HepG2 (cell line): ENCODE data around the gene NME2. TPM values are rescaled to one million over a fixed set of nuclear protein-coding genes. Genes with fewer than 3 reads are reported as not detected.

Experiments used
- HOXA3 ChIP-seq: sonication (generic); formaldehyde crosslinking; IDR thresholded peaks from 2 replicates; pipeline ENCODE4 v1.5.0; 2020; ENCODE audit warnings: missing genetic modification reagents
- KDM4B ChIP-seq: sonication (generic); formaldehyde crosslinking; IDR thresholded peaks from 2 replicates; pipeline ENCODE4 v1.4.0; 2020; ENCODE audit warnings: missing genetic modification reagents
- LCORL ChIP-seq, 2 experiments: fragments of 450-650 bp in 1 of 2; sonication (generic) in 1 of 2; formaldehyde crosslinking in 1 of 2; IDR thresholded peaks; 2 replicates each; pipeline versions ENCODE4 v1.5.0 to v1.6.1; 2017 to 2020; ENCODE audit warnings: antibody characterized with exemption in 1 of 2, missing genetic modification reagents in 1 of 2
- MIER3 ChIP-seq: IDR thresholded peaks from 2 replicates; pipeline ENCODE4 v1.6.1; 2016; ENCODE audit warnings: missing compliant biosample characterization, borderline replicate concordance
- RERE ChIP-seq: IDR thresholded peaks from 2 replicates; pipeline ENCODE4 v1.6.1; 2016; ENCODE audit warnings: low read depth, missing genetic modification reagents, missing compliant biosample characterization
- THAP8 ChIP-seq: sonication (generic); formaldehyde crosslinking; IDR thresholded peaks from 2 replicates; pipeline ENCODE4 v1.5.1; 2020; ENCODE audit warnings: missing genetic modification reagents, mild to moderate bottlenecking, borderline replicate concordance
- THYN1 ChIP-seq: sonication (generic); formaldehyde crosslinking; IDR thresholded peaks from 2 replicates; pipeline ENCODE4 v1.8.1; 2023; ENCODE audit warnings: low read depth, mild to moderate bottlenecking, moderate library complexity, missing genetic modification reagents, borderline replicate concordance
- ZBTB26 ChIP-seq: IDR thresholded peaks from 2 replicates; pipeline ENCODE4 v1.6.1; 2016; ENCODE audit warnings: missing compliant biosample characterization, missing genetic modification reagents, borderline replicate concordance
- ZNF225 ChIP-seq: sonication (generic); formaldehyde crosslinking; IDR thresholded peaks from 2 replicates; pipeline ENCODE4 v1.4.0; 2020; ENCODE audit warnings: mild to moderate bottlenecking, missing genetic modification reagents
- ZNF350 ChIP-seq: sonication (generic); formaldehyde crosslinking; IDR thresholded peaks from 2 replicates; pipeline ENCODE4 v1.4.0; 2020; ENCODE audit warnings: mild to moderate bottlenecking, low read depth, missing genetic modification reagents, borderline replicate concordance
- ZNF572 ChIP-seq: sonication (generic); formaldehyde crosslinking; IDR thresholded peaks from 2 replicates; pipeline ENCODE4 v1.5.1; 2020; ENCODE audit warnings: mild to moderate bottlenecking, missing genetic modification reagents
- ZNF83 ChIP-seq: sonication (generic); formaldehyde crosslinking; IDR thresholded peaks from 2 replicates; pipeline ENCODE4 v1.4.0; 2020; ENCODE audit warnings: missing genetic modification reagents, mild to moderate bottlenecking, borderline replicate concordance
- polyA plus RNA-seq, 8 experiments: library from polyadenylated mRNA; depleted of rRNA in 3 of 8; stranded (reverse) in 7 of 8; unstranded in 1 of 8; fragments of >200 nt; fragmentation: Illumina TruSeq in 4 of 8; extraction: Trizol in 4 of 8; gene quantifications; 2 replicates each; pipeline versions ENCODE4 v1.2.1 to v1.2.3, GENCODE V29; 2011 to 2016; ENCODE audit warnings: low read depth in 4 of 8, missing spikeins in 1 of 8, mixed read lengths in 1 of 8; ENCODE audit not compliant: insufficient read depth in 1 of 8
- total RNA-seq, 5 experiments: library from RNA; depleted of rRNA; stranded (reverse); fragments of >200 nt; fragmentation: Illumina TruSeq; extraction: Trizol; gene quantifications; 2 replicates each; pipeline ENCODE4 v1.2.3, GENCODE V29; 2016; ENCODE audit warnings: low read depth in 1 of 5
- TF ChIP-seq, protein P1 (sequence below): sonication (generic); formaldehyde crosslinking; IDR thresholded peaks from 2 replicates; pipeline ENCODE4 v1.5.0; 2020; ENCODE audit warnings: mild to moderate bottlenecking, missing genetic modification reagents, borderline replicate concordance

NME2 gene
- total and polyA plus RNA-seq, 2 of the 13 experiments (the other 11 are each of a cell fraction or from before 2014, with no cell fraction given), result 790 to 1,213 TPM

- TF ChIP-seq RERE (CRISPR knock-in tag) (0 out of 2 replicates have a peak, but pooled peaks have one; percentile 12), THYN1 (CRISPR knock-in tag) (no peak), THAP8 (CRISPR knock-in tag) (peak; percentile 83; the same call in 1 of the 2 replicates), KDM4B (CRISPR knock-in tag) (no peak), MIER3 (CRISPR knock-in tag) (peak; percentile 48; the same call in 1 of the 2 replicates), ZNF572 (CRISPR knock-in tag) (0 out of 2 replicates have a peak, but pooled peaks have one; percentile 50), ZNF83 (no peak), ZBTB26 (CRISPR knock-in tag) (0 out of 2 replicates have a peak, but pooled peaks have one; percentile 31), LCORL (IDR thresholded peaks at IDR 0.05) (peak; percentile 70), LCORL (CRISPR knock-in tag; IDR thresholded peaks at IDR 0.05) (no peak; the same call in 1 of the 2 replicates), ZNF225 (CRISPR knock-in tag) (no peak), HOXA3 (CRISPR knock-in tag) (no peak), ZNF350 (no peak)
- TF ChIP-seq, protein P1, sequence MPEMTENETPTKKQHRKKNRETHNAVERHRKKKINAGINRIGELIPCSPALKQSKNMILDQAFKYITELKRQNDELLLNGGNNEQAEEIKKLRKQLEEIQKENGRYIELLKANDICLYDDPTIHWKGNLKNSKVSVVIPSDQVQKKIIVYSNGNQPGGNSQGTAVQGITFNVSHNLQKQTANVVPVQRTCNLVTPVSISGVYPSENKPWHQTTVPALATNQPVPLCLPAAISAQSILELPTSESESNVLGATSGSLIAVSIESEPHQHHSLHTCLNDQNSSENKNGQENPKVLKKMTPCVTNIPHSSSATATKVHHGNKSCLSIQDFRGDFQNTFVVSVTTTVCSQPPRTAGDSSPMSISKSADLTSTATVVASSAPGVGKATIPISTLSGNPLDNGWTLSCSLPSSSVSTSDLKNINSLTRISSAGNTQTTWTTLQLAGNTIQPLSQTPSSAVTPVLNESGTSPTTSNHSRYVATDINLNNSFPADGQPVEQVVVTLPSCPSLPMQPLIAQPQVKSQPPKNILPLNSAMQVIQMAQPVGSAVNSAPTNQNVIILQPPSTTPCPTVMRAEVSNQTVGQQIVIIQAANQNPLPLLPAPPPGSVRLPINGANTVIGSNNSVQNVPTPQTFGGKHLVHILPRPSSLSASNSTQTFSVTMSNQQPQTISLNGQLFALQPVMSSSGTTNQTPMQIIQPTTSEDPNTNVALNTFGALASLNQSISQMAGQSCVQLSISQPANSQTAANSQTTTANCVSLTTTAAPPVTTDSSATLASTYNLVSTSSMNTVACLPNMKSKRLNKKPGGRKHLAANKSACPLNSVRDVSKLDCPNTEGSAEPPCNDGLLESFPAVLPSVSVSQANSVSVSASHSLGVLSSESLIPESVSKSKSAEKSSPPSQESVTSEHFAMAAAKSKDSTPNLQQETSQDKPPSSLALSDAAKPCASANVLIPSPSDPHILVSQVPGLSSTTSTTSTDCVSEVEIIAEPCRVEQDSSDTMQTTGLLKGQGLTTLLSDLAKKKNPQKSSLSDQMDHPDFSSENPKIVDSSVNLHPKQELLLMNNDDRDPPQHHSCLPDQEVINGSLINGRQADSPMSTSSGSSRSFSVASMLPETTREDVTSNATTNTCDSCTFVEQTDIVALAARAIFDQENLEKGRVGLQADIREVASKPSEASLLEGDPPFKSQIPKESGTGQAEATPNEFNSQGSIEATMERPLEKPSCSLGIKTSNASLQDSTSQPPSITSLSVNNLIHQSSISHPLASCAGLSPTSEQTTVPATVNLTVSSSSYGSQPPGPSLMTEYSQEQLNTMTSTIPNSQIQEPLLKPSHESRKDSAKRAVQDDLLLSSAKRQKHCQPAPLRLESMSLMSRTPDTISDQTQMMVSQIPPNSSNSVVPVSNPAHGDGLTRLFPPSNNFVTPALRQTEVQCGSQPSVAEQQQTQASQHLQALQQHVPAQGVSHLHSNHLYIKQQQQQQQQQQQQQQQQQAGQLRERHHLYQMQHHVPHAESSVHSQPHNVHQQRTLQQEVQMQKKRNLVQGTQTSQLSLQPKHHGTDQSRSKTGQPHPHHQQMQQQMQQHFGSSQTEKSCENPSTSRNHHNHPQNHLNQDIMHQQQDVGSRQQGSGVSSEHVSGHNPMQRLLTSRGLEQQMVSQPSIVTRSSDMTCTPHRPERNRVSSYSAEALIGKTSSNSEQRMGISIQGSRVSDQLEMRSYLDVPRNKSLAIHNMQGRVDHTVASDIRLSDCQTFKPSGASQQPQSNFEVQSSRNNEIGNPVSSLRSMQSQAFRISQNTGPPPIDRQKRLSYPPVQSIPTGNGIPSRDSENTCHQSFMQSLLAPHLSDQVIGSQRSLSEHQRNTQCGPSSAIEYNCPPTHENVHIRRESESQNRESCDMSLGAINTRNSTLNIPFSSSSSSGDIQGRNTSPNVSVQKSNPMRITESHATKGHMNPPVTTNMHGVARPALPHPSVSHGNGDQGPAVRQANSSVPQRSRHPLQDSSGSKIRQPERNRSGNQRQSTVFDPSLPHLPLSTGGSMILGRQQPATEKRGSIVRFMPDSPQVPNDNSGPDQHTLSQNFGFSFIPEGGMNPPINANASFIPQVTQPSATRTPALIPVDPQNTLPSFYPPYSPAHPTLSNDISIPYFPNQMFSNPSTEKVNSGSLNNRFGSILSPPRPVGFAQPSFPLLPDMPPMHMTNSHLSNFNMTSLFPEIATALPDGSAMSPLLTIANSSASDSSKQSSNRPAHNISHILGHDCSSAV (CRISPR knock-in tag), result no peak
Measured at GRCh38 chr17:51165680-51166197, 472 bp upstream of the NME2 start (continued).
